Activated T-helper 1 cell treated with anti-CD3 and anti-CD28 coated beads, Interleukin-2, amount 50 U/mL, for 16 hours (primary cell): ENCODE data around the gene MYADML2.
"Not testable (repeated sequence)": the region's sequence is repeated elsewhere in the genome, so short reads cannot be mapped to it uniquely, and the experiment has no call there.

Source experiments
- DNase-seq, 2 donors: peaks; one replicate each; pipeline ENCODE4 v3.0.0-alpha.2; 2020; ENCODE audit warnings: low read depth in 1 of 2, low spot score in 1 of 2

Gene MYADML2, protein sequence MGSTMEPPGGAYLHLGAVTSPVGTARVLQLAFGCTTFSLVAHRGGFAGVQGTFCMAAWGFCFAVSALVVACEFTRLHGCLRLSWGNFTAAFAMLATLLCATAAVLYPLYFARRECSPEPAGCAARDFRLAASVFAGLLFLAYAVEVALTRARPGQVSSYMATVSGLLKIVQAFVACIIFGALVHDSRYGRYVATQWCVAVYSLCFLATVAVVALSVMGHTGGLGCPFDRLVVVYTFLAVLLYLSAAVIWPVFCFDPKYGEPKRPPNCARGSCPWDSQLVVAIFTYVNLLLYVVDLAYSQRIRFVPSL

GRCh38 chr17:81947189-81947588, at the start of gene MYADML2:
Gene MYADML2 (minus strand): TSS chr17:81947233. CDS start chr17:81941741, 5,492 bp downstream.
- DNase-seq = no peak

- DNase-seq = no peak
Measured at GRCh38 chr17:81996232-81996756, 49.3 kb upstream of the MYADML2 start.

GRCh38 chr17:81995463-81996231, 48.6 kb upstream of the MYADML2 start:
- no peak for DNase-seq

DNA sequence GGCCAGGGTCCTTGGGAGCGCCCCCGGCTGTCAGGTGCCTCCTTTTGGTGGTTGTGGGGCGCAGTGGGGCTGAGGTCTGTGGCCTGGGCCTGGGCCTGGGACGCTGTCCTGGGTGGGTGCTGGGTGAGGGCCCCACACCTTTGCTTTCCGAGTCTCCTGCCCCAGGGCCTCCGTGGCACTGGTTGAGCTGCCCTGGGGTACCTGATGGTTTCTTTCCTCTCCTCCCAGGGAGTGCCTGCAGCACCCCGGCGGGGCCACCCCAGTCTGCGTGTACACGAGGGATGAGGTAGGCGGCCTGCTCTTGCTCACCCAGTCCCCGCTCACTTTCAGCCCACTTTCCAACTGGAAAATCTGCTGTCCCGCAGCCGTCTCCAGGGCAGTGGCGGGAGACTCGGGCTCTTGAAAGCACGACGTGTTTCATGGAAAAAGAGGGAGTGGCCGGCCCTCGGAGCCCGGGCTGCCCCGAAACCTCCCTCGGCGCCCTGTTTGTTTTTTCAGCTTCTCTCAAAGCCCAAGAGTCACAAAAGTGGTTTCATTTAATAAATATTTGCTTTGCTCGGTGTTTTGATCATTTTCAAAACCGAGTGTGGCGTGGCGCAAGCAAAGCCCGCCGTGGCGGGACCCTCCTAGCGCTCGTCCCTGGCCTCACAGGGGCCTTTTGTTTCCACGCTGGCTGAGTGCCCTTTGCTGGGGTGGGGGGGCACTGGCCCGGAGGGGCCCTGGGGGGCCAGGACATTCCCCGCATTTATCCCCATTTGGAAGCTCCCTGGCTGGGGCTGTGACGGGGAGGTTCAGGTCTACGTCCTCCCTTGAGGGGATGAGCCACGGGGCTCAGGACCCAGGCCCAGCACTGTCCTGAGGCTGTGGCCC, 47.8 kb upstream of the MYADML2 start:
- DNase-seq = no peak

DNA sequence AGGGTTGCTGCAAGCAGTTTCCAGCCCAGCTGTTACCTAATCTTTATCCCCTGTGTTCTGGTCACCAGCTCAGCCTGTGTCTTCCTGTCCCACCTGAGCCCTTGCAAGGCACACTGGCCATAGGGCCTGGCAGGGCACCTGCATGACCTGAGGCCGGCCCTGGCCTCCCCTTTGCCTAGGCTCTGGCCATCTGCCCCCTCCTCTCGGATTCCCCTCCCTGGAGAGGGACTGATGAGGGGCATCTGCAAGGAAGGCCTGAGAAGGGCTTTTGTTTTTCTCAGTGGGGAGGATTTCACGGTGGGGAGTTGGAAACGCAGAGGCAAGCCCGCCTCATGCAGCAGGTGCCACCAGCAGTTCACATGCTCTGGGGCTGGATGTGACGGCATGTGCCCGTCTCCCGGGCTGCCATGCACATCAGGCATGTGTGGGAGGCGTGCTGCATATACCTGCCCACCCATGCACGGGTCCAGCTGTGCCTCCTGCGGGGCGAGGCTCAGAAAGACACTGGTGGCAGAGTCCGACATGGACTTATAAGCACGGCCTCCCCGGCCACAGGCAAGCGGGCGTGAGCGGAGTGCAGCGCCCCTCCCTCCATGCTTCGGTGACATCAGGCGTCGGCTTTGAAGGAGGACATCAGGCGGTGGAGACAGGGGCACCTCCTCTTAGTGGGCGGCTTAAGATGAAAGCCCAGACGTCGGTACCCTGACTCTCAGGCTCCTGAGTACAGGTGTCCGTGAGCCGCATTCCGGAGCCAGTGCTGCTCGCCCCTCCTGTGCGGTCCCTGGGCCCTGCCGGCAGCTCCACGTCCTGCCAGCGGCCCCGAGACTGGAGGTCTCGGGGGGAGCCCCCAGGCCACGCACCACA, 46.9 kb upstream of the MYADML2 start:
- no peak for DNase-seq

DNA sequence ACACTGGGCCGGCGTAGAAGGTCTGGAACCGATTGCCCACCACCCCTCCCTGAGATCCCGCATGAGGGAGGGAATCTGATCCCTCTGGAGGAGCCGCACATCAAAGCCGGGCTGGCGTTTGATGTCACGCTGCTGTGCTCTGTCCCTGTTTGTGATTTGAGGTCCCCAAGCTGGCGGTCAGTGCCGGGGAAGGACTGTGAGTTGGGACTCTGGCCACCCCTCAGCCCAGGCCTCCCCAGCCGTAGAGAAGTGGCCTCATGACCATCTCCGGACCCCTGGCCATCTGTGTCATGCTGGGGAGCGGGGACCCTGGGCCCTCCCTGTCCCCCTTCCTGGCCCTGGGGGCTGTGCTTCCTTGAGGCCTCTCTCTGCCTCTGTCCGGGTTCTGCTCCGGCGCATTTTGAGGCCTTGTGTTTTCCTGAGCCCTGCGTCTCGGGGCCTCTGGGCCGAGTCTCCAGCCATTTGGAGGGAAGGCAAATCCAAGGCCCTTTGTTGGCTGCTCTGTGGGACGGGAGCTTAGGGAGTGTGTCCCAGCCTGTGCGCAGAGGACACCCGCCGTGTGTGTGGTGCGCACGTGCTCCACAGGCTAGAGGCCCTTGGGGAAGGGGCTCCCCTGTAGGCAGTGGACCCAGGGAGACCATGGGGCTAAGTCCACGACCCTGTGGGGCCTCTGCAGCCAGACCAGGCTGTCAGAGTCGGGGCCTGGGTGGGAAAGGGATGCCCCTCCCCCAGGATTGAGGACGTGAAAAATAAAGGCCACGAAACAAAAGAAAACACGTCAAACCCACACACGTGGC, 45.5 kb upstream of the MYADML2 start:
- no peak for DNase-seq

- DNase-seq = no peak
Measured at GRCh38 chr17:81991684-81992305, 44.8 kb upstream of the MYADML2 start.

- no peak for DNase-seq
Measured at GRCh38 chr17:81990836-81991683, 44.0 kb upstream of the MYADML2 start.

- DNase-seq = no peak
Measured at GRCh38 chr17:81987161-81987770, 40.2 kb upstream of the MYADML2 start.

DNA sequence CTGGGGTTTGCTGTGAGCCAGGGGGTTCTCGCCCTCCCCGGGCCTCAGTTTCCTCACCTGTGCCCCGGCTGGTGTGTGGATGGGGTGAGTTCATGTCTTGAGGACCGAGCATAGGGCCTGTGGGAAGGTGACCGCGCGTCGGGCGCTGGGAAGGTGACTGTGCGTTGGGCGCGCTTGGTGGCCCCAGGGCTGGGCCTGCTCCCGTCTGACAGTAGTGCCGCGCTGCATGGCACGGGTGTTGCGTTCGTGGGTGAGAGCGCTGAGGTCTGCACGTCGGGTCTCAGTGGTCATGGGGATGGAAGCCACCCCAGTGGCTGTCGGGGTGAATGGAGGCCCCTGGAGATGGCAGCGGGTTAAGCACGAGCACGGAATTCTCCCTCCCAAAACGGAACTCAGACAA, 39.6 kb upstream of the MYADML2 start:
- no peak for DNase-seq

DNA sequence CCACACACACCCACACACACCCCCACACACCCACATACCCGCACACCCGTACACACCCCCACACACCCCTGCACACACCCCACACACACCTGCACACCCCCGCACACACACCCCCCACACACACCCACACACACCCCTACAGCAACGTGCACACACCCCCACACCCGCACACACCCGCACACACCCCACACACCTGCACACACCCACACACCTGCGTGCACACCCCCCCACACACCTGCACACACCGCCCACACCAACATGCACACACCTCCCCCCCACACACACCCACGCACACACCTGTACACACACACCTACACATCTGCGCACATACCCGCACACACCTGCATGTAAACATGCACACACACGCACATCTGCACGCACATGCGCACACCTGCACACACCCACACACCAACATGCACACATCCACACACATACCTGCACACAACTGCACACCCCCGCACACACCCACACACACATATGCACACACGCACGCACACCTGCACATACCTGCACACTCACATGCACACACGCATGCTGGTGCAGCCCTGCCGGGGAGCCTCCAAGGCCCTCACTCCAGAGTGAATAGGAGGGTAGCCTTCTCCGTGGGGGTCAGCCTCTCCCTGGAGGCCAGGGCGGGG, 37.9 kb upstream of the MYADML2 start:
- DNase-seq = no peak

DNA sequence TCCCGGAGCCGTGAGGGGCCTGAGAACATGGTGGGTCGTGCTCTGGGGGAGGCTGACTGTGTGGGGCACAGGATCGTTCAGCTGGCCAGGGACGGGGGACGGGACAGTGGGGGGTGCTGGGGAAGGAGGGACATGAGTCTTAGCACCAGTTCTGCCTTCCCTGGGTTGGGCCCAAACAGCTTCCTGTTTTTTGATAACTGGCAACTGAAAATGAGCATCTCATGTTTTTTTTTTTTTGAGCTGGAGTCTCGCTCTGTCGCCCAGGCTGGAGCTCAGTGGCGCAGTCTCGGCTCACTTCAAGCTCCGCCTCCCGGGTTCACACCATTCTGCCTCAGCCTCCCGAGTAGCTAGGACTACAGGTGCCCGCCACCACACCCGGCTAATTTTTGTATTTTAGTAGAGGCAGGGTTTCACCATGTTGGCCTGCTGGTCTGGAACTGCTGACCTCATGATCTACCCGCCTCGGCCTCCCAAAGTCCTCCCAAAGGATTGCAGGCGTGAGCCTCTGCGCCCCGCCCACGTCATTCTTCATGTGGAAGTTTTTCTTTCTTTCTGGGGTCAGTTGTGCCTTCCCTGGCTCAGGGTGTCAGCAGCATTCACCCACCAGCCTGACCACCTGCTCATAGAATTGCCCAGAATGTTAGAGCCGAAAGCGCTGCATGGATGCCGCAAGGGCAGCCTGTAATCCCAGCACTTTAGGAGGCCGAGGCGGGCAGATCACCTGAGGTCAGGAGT, 36.8 kb upstream of the MYADML2 start:
- no peak for DNase-seq

DNA sequence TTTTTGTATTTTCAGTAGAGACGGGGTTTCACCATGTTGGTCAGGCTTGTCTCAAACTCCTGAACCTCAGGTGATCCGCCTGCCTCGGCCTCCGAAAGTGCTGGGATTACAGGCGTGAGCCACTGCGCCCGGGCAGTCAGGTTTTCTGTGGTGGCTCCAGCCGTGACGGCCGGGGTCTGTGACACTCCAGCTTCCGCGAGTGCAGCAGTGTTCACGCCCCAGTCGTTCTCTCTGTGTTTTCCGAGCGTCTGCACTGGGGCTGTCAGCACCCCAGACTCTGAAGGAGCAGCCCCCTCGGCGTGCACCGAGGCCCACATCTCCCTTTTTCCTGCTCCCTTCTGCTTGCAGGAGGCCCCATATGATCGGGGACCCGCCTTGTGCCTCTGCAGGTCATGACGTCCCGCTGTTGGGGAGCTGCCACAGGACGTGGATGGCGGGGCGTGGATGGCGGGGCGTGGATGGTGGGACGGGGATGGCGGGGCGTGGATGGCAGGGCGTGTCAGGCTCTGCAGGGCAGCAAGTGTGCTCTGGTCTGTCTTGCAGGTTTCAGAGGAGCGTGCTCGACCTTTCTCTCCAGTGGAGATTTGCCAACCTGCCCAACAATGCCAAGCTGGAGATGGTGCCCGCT, 36.1 kb upstream of the MYADML2 start:
- no peak for DNase-seq

DNA sequence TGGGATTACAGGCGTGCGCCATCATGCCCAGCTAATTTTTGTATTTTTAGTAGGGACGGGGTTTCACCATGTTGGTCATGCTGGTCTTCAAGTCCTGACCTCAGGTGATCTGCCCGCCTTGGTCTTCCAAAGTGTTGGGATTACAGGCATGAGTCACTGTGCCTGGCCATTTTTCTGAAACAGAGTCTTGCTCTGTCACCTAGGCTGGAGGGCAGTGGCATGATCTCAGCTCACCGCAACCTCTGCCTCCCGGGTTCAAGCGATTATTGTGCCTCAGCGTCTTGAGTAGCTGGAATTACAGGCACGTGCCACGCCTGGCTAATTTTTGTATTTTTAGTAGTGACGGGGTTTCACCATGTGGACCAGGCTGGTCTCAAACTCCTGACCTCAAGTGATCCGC, 34.5 kb upstream of the MYADML2 start:
- DNase-seq = not testable (repeated sequence)

- no peak for DNase-seq
Measured at GRCh38 chr17:81980707-81981343, 33.8 kb upstream of the MYADML2 start.

DNA sequence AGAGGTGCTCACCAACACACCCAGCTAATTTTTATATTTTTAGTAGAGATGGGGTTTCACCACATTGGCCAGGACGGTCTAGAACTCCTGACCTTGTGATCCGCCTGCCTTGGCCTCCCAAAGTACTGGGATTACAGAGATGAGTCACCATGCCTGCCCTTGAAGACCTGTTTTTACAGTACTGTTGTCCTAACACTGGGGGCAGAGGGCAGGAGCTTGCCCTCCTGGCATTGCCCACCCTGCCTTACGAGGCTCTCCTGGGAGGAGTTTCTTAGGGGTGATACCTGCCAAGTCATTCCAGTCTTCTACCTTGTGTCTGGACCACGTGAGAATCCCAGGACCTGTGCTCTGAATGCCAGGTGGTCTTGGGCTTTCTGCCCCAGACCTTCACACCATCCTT, 33.1 kb upstream of the MYADML2 start:
- DNase-seq = no peak
